HG03378 (cell line): Measurements from ENCODE around the gene ASB2.

Source experiments
- ATAC-seq: cut with Tn5 transposase; IDR thresholded peaks from one replicate; pipeline ENCODE4 v1.9.1; 2021; ENCODE audit warnings: mild to moderate bottlenecking, moderate library complexity; ENCODE audit not compliant: unreplicated experiment

Gene ASB2

GRCh38 chr14:93930296-93930988, 45.9 kb downstream of the ASB2 start:
- ATAC-seq = no peak

GRCh38 chr14:93929657-93930056, 46.7 kb downstream of the ASB2 start:
- ATAC-seq = no peak

- ATAC-seq = no peak
Observed at GRCh38 chr14:93929048-93929535, 47.3 kb downstream of the ASB2 start.

GRCh38 chr14:93928184-93929047, 48.0 kb downstream of the ASB2 start:
- ATAC-seq = no peak

GRCh38 chr14:93927800-93928145, 48.6 kb downstream of the ASB2 start:
- no peak for ATAC-seq

GRCh38 chr14:93926873-93927799, 49.2 kb downstream of the ASB2 start, which contains the start of gene FAM181A:
FAM181A (plus strand) TSS chr14:93927344; CDS start chr14:93928286, 942 bp downstream.
- ATAC-seq = no peak

- ATAC-seq = no peak
Observed at GRCh38 chr14:93926245-93926872, 50.0 kb downstream of the ASB2 start.

- ATAC-seq = no peak
Observed at GRCh38 chr14:93925374-93925895, 50.9 kb downstream of the ASB2 start.

- no peak for ATAC-seq
Observed at GRCh38 chr14:93924592-93925355, 51.6 kb downstream of the ASB2 start.

GRCh38 chr14:93923626-93924025, 52.7 kb downstream of the ASB2 start:
- ATAC-seq = no peak

- ATAC-seq = no peak
Observed at GRCh38 chr14:93921001-93921806, 55.2 kb downstream of the ASB2 start.

- ATAC-seq = no peak
Observed at GRCh38 chr14:93917141-93917540, 59.2 kb downstream of the ASB2 start.

- ATAC-seq = no peak
Observed at GRCh38 chr14:93916498-93916897, 59.9 kb downstream of the ASB2 start.

GRCh38 chr14:93915800-93916199, 60.6 kb downstream of the ASB2 start:
- ATAC-seq = no peak

GRCh38 chr14:93915070-93915705, 61.2 kb downstream of the ASB2 start:
- ATAC-seq = no peak

GRCh38 chr14:93914278-93914677, 62.1 kb downstream of the ASB2 start:
- no peak for ATAC-seq

GRCh38 chr14:93912782-93913181, 63.6 kb downstream of the ASB2 start:
- no peak for ATAC-seq

- no peak for ATAC-seq
Observed at GRCh38 chr14:93911975-93912615, 64.3 kb downstream of the ASB2 start.
